ENCODE data around the gene CWC27. TPM values are rescaled to one million over a fixed set of nuclear protein-coding genes. Genes with fewer than 3 reads are reported as not detected.

CWC27 gene
- total and polyA plus RNA-seq, 9 of the 15 experiments (the other 6 are each of a cell fraction or from before 2014, with no cell fraction given) = 19.7 to 49.3 (median 38.3) TPM

- no peak overlapping the region for H3K27ac ChIP-seq (ENCODE audit: extremely low read depth, low read depth, low read length)
- ChIA-PET CTCF (ENCODE audit: low intra/inter-chr PET ratio) (no interaction called here), POLR2A (no interaction called here)
- FAIRE-seq (no peak), DNase-seq (ENCODE audit: extremely low read depth in 1 of 4, low spot score in 3 of 4) (no peak), ATAC-seq (no peak)
- H3K4me1 ChIP-seq (replicated peaks in 1 of 2; ENCODE audit: control insufficient read depth in 2 of 2, insufficient read depth in 2 of 2, low read length in 2 of 2) = no peaks in the 10 kb centered on the region
- no peaks in the 10 kb centered on the region for H3K9me3 ChIP-seq (replicated peaks; ENCODE audit: control insufficient read depth, insufficient read depth, low read depth, low read length)
- 27% methylated on average over 3 of the region's 3 CpGs for WGBS (ENCODE audit: insufficient coverage, low coverage, missing lambda C conversion rate)
- no TSS peak for BruUV-seq (replicated peaks)
- no peaks in the 10 kb centered on the region for H3K79me2 ChIP-seq (ENCODE audit: control insufficient read depth, insufficient read depth, low read length)
- no peaks in the 10 kb centered on the region for H4K20me1 ChIP-seq (replicated peaks; ENCODE audit: control insufficient read depth, insufficient read depth, low read length)
- H3K36me3 ChIP-seq (ENCODE audit: control insufficient read depth, insufficient read depth, low read length) = no peaks in the 10 kb centered on the region
- H3K4me3 ChIP-seq = no peak overlapping the region
- in situ Hi-C loops (cut with MboI) = loop anchor here (25.0 kb wide), 1 partner anchor 534 kb away; the partner anchor contains the start of gene ADAMTS6
- intact Hi-C loops (cut with micrococcal nuclease) = no loop called here
- H3K4me2 ChIP-seq (ENCODE audit: insufficient read depth, low read length) = no peak overlapping the region
- H2AFZ ChIP-seq (ENCODE audit: low read depth, low read length) = no peak overlapping the region
- H3K27me3 ChIP-seq (ENCODE audit: control insufficient read depth in 2 of 2, insufficient read depth in 2 of 2, low read length in 2 of 2) = no peaks in the 10 kb centered on the region
- H3K9ac ChIP-seq (ENCODE audit: insufficient read depth in 1 of 2, low read depth in 2 of 2, low read length in 2 of 2) = no peak overlapping the region
- TF ChIP-seq EWSR1 (IDR thresholded peaks at IDR 0.05; ENCODE audit: borderline replicate concordance, low read depth, partially characterized antibody) (no peak), ZBTB1 (CRISPR knock-in tag; IDR thresholded peaks at IDR 0.05; ENCODE audit: borderline replicate concordance, low read depth) (no peak), ZNF717 (CRISPR knock-in tag; IDR thresholded peaks at IDR 0.05) (no peak), FIP1L1 (IDR thresholded peaks at IDR 0.05; ENCODE audit: low read depth, low read length, poor library complexity, severe bottlenecking) (no peak), CAMTA2 (CRISPR knock-in tag; conservative IDR thresholded peaks at IDR 0.05) (no peak), ZNF316 (IDR thresholded peaks at IDR 0.05) (no peak)
- no peaks in the 10 kb centered on the region for H3K9me1 ChIP-seq (ENCODE audit: control insufficient read depth, insufficient read depth, low read length)
These were observed 184.4 kb downstream of the CWC27 start for GRCh38 chr5:64952951-64953673.

- Histone ChIP-seq H3K9me1 (ENCODE audit: control insufficient read depth, insufficient read depth, low read length) (no peaks in the 10 kb centered on the region), H3K4me3 (no peak overlapping the region), H3K79me2 (ENCODE audit: control insufficient read depth, insufficient read depth, low read length) (no peaks in the 10 kb centered on the region), H2AFZ (ENCODE audit: low read depth, low read length) (no peak overlapping the region), H3K36me3 (ENCODE audit: control insufficient read depth, insufficient read depth, low read length) (no peaks in the 10 kb centered on the region), H3K9me3 (replicated peaks; ENCODE audit: control insufficient read depth, insufficient read depth, low read depth, low read length) (no peaks in the 10 kb centered on the region), H4K20me1 (replicated peaks; ENCODE audit: control insufficient read depth, insufficient read depth, low read length) (no peaks in the 10 kb centered on the region), H3K27me3 (ENCODE audit: control insufficient read depth in 2 of 2, insufficient read depth in 2 of 2, low read length in 2 of 2) (no peaks in the 10 kb centered on the region), H3K4me2 (ENCODE audit: insufficient read depth, low read length) (no peak overlapping the region), H3K9ac (ENCODE audit: insufficient read depth in 1 of 2, low read depth in 2 of 2, low read length in 2 of 2) (no peak overlapping the region), H3K4me1 (replicated peaks in 1 of 2; ENCODE audit: control insufficient read depth in 2 of 2, insufficient read depth in 2 of 2, low read length in 2 of 2) (no peaks in the 10 kb centered on the region), H3K27ac (ENCODE audit: extremely low read depth, low read depth, low read length) (no peak overlapping the region)
- intact Hi-C loops (cut with micrococcal nuclease) (no loop called here), in situ Hi-C loops (cut with MboI) (loop anchor here (25.0 kb wide), 1 partner anchor 533 kb away; the partner anchor contains the start of gene ADAMTS6)
- 50% methylated on average over 1 of the region's 1 CpG for WGBS (ENCODE audit: insufficient coverage, low coverage, missing lambda C conversion rate)
- FAIRE-seq (no peak), ATAC-seq (no peak), DNase-seq (ENCODE audit: extremely low read depth in 1 of 4, low spot score in 3 of 4) (no peak)
- BruUV-seq (replicated peaks) = no TSS peak
- ChIA-PET POLR2A (no interaction called here), CTCF (ENCODE audit: low intra/inter-chr PET ratio) (no interaction called here)
- TF ChIP-seq GATA2 (CRISPR knock-in tag; IDR thresholded peaks at IDR 0.05) (no peak), SMAD3 (CRISPR knock-in tag; conservative IDR thresholded peaks at IDR 0.05) (no peak), MXI1 (IDR thresholded peaks at IDR 0.05; ENCODE audit: low read depth, low read length) (no peak), ZBTB5 (IDR thresholded peaks at IDR 0.05) (no peak), STAT6 (CRISPR knock-in tag; IDR thresholded peaks at IDR 0.05) (no peak), ZNF143 (CRISPR knock-in tag; IDR thresholded peaks at IDR 0.05) (no peak)
These were observed 185.8 kb downstream of the CWC27 start for GRCh38 chr5:64954518-64954917.

All from K562 (cell line).